ENCODE data around the gene OR52B2. TPM values are rescaled to one million over a fixed set of nuclear protein-coding genes. Genes with fewer than 3 reads are reported as not detected.
"Not testable (repeated sequence)": the region's sequence is repeated elsewhere in the genome, so short reads cannot be mapped to it uniquely, and the experiment has no call there.

Gene OR52B2
- total RNA-seq, 1 donor from 2014 or later: not detected

GRCh38 chr11:6156628-6157359 lies 13.3 kb downstream of the OR52B2 start:
- Mint-ChIP-seq H3K36me3 (ENCODE audit: unreplicated experiment) (no peaks in the 10 kb centered on the region), H3K9me3 (ENCODE audit: unreplicated experiment) (no peaks in the 10 kb centered on the region), H3K4me3 (ENCODE audit: unreplicated experiment) (no peak overlapping the region), H3K4me1 (ENCODE audit: unreplicated experiment) (no peaks in the 10 kb centered on the region), H3K27ac (ENCODE audit: unreplicated experiment) (no peak overlapping the region), H3K27me3 (ENCODE audit: unreplicated experiment) (no peaks in the 10 kb centered on the region)
- DNase-seq (ENCODE audit: extremely low spot score, unreplicated experiment): no peak
- no peak for TF ChIP-seq CTCF (IDR thresholded peaks at IDR 0.05)

GRCh38 chr11:6152126-6152525 lies 18.0 kb downstream of the OR52B2 start:
- Mint-ChIP-seq H3K9me3 (ENCODE audit: unreplicated experiment) (peaks cover 6% of the 10 kb centered on the region), H3K4me3 (ENCODE audit: unreplicated experiment) (no peak overlapping the region), H3K36me3 (ENCODE audit: unreplicated experiment) (no peaks in the 10 kb centered on the region), H3K27ac (ENCODE audit: unreplicated experiment) (no peak overlapping the region), H3K4me1 (ENCODE audit: unreplicated experiment) (no peaks in the 10 kb centered on the region), H3K27me3 (ENCODE audit: unreplicated experiment) (no peaks in the 10 kb centered on the region)
- DNase-seq (ENCODE audit: extremely low spot score, unreplicated experiment): no peak
- no peak for TF ChIP-seq CTCF (IDR thresholded peaks at IDR 0.05)

GRCh38 chr11:6151117-6151516 lies 19.0 kb downstream of the OR52B2 start:
- H3K27me3 Mint-ChIP-seq (ENCODE audit: unreplicated experiment): no peaks in the 10 kb centered on the region
- H3K27ac Mint-ChIP-seq (ENCODE audit: unreplicated experiment): no peak overlapping the region
- no peaks in the 10 kb centered on the region for H3K36me3 Mint-ChIP-seq (ENCODE audit: unreplicated experiment)
- no peak for TF ChIP-seq CTCF (IDR thresholded peaks at IDR 0.05)
- peaks cover 6% of the 10 kb centered on the region for H3K9me3 Mint-ChIP-seq (ENCODE audit: unreplicated experiment)
- no peak for DNase-seq (ENCODE audit: extremely low spot score, unreplicated experiment)
- H3K4me3 Mint-ChIP-seq (ENCODE audit: unreplicated experiment): no peak overlapping the region
- H3K4me1 Mint-ChIP-seq (ENCODE audit: unreplicated experiment): no peaks in the 10 kb centered on the region

GRCh38 chr11:6143737-6144136 lies 26.4 kb downstream of the OR52B2 start:
- H3K27ac Mint-ChIP-seq (ENCODE audit: unreplicated experiment); H3K4me3 Mint-ChIP-seq (ENCODE audit: unreplicated experiment); H3K9me3 Mint-ChIP-seq (ENCODE audit: unreplicated experiment): not testable (repeated sequence)

GRCh38 chr11:6142936-6143335 lies 27.2 kb downstream of the OR52B2 start:
- no peaks in the 10 kb centered on the region for H3K4me1 Mint-ChIP-seq (ENCODE audit: unreplicated experiment)
- no peak for DNase-seq (ENCODE audit: extremely low spot score, unreplicated experiment)
- no peaks in the 10 kb centered on the region for H3K9me3 Mint-ChIP-seq (ENCODE audit: unreplicated experiment)
- peaks cover 7% of the 10 kb centered on the region for H3K27me3 Mint-ChIP-seq (ENCODE audit: unreplicated experiment)
- H3K36me3 Mint-ChIP-seq (ENCODE audit: unreplicated experiment): no peaks in the 10 kb centered on the region
- TF ChIP-seq CTCF (IDR thresholded peaks at IDR 0.05): no peak
- H3K27ac Mint-ChIP-seq (ENCODE audit: unreplicated experiment): no peak overlapping the region
- no peak overlapping the region for H3K4me3 Mint-ChIP-seq (ENCODE audit: unreplicated experiment)

More at GRCh38 chr11:6143737-6144136, 26.4 kb downstream of the OR52B2 start:
- H3K36me3 Mint-ChIP-seq (ENCODE audit: unreplicated experiment); H3K4me1 Mint-ChIP-seq (ENCODE audit: unreplicated experiment); DNase-seq (ENCODE audit: extremely low spot score, unreplicated experiment); H3K27me3 Mint-ChIP-seq (ENCODE audit: unreplicated experiment): not testable (repeated sequence)

GRCh38 chr11:6135936-6136335 lies 34.2 kb downstream of the OR52B2 start:
- not testable (repeated sequence) for H3K4me3 Mint-ChIP-seq (ENCODE audit: unreplicated experiment); H3K4me1 Mint-ChIP-seq (ENCODE audit: unreplicated experiment); H3K9me3 Mint-ChIP-seq (ENCODE audit: unreplicated experiment); H3K36me3 Mint-ChIP-seq (ENCODE audit: unreplicated experiment); DNase-seq (ENCODE audit: extremely low spot score, unreplicated experiment); H3K27ac Mint-ChIP-seq (ENCODE audit: unreplicated experiment)
- peaks cover 10% of the 10 kb centered on the region for H3K27me3 Mint-ChIP-seq (ENCODE audit: unreplicated experiment)

All from osteocyte (in vitro differentiated cells).